ENCODE data around the gene ERCC1.

Gene ERCC1

DNA sequence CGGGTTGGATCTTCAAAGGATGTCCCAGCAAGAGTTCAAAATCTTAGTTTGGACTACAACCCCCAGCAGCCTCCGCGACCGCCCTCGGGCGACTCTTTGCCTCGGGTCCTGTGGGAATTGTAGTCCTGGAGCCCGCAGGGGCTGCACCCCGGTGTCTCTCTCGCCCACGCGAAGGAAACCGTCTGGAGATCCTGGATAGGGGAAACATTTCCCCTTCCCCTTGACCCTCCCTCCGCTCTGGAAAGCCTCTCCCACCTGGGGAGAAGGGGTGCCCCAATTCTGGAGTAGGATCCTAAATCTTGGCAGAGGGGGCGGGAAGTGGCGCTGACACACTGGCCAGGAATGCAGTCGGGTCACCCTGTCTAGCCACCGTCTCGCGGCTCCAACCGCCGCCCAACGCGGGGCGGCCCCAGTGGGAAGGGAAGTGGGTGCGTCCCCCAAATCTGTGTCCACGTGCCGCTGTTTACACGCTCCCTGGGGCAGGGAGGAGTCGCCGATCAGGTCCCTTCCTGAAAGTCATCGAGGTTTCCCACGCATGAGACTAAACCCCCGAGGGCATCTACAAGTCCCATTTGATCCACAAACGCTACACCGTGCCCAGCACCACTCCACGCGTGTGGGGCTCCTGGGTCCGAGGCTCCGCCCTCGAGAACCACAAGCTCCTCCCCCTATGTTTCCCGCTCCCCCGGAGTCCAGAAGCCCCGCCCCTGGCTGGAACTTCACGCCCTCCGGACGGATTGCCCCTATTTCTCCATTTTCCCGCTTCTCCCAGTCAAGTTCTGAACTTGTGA, 18.1 kb downstream of the ERCC1 start:
- peak; percentile 77 for DNase-seq (ENCODE audit: low spot score)

DNA sequence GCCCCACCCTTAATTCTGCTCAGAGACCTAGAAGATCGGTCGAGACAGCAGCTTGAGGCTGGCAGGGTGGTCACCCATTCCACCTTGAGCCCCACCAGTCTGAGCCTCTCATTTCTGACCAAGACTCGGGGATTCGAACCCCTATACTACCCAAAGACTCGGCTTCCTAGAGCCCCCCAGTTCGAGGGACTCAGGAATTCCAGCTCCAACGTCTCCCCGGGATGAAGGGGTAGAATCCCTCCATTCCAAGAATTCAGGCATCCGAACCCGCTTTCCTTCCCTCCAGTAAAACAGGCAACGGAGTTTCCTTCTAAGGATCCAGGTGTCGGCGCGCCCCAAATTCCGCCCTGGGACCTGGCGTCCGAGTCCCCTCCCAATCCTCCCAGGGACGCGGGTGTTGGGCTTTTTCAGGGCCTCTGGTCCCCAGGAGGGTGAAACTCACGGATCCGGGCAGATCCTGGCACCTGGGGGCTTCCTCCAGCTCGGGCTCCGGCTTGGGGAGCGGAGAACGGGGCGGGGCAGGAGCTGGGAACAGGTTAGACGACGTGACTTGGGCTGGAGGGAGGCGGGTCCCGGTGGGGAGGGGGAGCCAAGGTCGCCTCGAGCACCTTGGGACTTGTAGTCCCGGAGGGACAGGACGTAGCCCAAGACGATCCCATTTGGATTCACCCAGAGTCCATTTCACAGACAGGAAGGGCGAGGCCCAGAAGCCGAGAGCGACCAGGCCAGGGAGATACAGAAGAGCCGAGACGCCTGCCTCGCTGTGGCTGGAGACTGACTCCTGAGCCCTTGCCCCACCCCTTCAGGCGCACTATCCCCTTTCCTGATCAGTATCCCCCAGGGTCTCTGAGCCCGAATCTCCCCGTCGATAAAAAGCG, 18.9 kb downstream of the ERCC1 start, which contains the start of gene PPP1R13L:
Gene PPP1R13L (minus strand): TSS at position 513 of the 878 bp plus-strand sequence. CDS start 6,751 bp downstream, outside the sequence.
- no peak for DNase-seq (ENCODE audit: low spot score)

- DNase-seq (ENCODE audit: low spot score), result peak; percentile 70
These were observed 19.7 kb downstream of the ERCC1 start for GRCh38 chr19:45403781-45404556.

DNA sequence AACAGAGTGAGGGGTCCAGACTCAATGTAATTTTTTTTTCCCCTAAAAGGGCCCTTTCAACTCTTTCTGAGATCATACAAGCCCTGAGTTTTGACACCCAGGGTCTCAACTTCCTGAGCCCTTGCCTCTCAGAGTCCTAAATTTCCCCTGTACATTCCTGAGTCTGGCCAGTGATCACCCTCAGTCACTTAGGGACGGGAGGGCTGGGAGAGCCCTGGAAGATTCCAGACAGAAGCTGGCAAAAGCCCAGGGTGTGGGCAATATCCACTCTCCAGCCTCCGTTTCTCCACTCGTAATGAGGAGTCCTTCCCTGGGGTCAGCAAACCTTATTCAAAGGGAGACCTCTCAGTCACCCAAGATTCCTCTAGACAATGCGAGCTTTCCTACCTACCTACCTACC, 20.4 kb downstream of the ERCC1 start:
- DNase-seq (ENCODE audit: low spot score), result no peak

- peak; percentile 23 for DNase-seq (ENCODE audit: low spot score)
These were observed 21.2 kb downstream of the ERCC1 start for GRCh38 chr19:45402298-45403061.

DNA sequence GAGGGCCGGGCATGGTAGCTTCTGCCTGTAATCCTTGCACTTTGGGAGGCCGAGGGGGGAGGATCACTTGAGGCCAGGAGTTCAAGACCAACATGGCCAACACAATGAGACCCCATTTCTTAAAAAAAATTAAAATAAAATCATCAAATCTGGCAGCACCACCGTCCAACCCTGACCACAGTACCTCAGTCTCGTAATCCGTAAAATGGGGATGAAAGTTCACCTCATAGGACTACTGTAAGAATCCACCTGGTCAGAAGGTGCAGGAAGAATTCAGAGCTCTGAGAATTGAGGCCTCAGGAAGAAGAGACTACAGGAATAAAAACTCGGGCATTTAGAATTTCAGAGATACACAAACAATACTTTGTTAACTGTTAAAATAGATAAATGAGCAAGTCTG, 21.9 kb downstream of the ERCC1 start:
- no peak for DNase-seq (ENCODE audit: low spot score)

DNA sequence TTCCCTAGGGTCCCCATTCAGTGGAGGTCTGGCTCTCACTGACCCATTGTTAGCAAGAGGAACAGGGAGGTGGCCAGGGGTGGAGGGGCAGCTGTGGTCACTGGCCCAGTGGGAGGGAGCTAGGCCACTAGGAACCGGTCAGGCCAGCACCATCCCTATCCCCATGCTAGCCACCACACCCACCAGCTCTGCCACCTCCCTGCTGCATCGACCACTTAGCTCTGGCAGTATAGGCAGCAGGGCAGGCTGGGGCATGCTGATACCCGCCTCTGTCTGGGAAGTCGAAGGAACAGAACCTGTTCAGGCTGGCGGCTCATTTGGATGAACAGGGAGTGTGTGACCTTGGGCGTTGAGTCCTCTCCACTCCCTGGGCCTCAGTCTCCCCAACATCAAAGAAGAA, 23.5 kb downstream of the ERCC1 start:
- no peak for DNase-seq (ENCODE audit: low spot score)

GRCh38 chr19:45395821-45396617, 27.7 kb downstream of the ERCC1 start:
- DNase-seq (ENCODE audit: low spot score), result no peak

- DNase-seq (ENCODE audit: low spot score), result no peak
These were observed 31.6 kb downstream of the ERCC1 start for GRCh38 chr19:45391871-45392665.

DNA sequence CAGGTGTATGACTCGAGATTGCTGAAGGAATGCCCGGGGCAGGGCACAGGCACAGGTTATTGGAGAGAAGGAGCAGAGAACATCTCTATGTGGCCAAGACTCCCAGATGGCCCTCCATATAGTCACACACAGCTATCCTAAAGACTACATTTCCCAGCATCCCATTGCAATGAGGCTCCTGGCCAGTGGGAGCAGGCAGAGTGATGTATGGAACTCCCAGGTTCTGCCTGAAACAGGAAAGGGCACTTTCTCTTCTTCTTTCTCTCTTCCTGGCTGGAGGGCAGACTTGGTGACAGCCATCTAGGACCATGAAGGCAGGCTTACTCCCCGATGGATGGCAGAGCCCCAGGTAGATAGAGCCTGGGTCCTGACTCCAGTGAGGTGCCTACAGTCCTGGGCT, 32.4 kb downstream of the ERCC1 start:
- DNase-seq (ENCODE audit: low spot score), result no peak

GRCh38 chr19:45385392-45386221, 38.1 kb downstream of the ERCC1 start:
- DNase-seq (ENCODE audit: low spot score), result no peak

DNA sequence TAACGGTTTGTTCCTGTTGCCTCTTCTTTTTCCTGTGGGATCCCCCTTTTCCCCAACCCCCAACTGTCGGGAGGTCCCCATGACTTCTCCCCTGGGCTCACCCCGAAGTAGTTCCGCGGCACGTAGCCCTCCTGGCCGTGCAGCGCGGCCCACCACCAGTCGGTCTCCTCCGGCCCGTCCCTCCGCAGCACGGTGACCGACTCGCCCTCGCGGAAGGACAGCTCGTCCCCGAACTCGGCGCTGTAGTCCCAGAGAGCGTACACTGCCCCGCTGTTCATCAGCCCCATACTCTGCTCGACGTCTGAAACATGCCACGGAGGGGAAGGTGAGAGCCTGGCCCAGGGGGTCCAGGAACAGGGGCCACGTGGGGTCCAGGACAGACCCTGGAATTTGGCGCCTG, 41.3 kb downstream of the ERCC1 start:
- no peak for DNase-seq (ENCODE audit: low spot score)

DNA sequence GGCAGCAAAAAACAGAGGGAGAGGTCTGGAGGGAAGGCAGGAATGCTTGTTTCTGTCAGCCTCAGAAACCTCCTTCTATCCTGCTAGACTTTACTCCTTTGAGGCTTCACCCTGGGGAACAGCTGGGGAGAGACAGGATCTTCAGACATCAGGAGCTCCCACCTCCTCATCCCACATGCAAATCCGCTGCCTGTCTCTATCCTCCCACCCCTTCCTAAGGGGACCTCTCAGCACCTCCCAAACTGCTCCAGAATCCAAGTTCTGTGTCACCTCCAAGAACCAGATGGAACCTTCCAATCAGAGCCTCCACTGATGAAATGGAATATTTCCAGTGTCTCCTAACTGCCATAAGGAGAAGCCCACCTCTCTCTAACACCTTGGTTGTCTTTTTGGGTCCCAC, 43.6 kb downstream of the ERCC1 start:
- no peak for DNase-seq (ENCODE audit: low spot score)

DNA sequence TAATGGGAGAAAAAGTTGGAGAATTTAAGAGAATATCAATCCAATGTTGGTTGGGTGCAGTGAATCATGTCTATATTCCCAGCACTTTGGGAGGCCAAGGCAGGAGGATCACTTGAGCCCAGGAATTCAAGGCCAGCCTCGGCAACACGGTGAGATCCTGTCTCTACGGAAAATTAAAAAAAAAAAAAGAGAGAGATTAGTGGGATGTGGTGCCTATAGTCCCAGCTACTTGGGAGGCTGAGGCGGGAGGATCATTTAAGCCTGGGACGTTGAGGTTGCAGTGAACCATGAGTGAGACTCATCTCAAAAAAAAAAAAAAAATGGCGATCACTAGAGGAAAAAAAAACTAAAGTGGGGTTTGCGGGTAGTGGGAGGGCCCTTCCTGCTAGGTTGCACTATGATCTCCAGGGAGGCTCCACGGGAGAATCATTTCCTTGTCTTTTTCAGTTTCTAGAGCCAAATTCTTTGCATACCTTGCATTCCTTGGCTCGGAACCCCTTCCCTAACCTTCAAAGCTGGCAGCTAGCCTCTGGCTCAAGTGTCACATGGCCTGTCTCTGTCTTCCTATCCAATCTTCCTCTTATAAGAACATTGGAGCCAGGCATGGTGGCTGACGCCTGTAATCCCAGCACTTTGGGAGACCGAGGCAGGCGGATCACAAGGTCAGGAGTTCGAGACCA, 47.5 kb downstream of the ERCC1 start:
- DNase-seq (ENCODE audit: low spot score), result no peak

DNA sequence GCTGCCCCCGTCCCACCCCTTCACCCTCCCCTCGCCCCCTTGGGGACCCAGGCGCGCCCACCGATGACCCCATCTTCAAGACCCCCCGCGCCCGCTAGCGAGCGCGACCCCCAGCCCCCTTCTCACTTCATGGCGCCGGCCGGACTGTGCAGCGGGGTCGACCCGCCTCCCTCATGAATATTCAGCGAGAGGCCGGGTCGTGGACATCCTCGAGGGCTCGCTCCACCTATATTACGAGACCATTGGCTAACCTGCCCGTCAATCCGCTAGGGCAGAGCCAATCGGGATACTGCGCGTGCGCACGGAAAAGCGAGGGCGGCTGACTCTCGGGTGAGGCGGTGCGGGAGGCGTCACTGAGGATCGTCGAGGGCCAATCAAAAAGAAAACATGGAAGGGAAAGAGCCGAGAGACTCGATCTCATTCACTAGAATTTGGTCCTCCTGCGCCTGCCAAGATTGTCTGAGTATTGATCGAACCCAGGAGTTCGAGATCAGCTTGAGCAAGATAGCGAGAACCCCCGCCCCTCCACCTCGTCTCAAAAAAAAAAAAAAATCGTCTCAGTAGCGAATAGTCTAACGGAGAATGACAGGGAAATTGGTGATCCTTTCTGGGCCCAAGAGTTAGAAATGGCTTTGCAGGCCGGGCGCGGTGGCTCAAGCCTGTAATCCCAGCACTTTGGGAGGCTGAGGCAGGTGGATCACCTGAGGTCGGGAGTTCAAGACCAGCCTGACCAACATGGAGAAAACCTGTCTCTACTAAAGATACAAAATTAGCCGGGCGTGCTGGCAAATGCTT, 53.1 kb downstream of the ERCC1 start, which contains the start of gene ERCC2:
Gene ERCC2 (minus strand): TSS at position 164 of the 795 bp plus-strand sequence. CDS start 33 bp downstream, at position 131.
- DNase-seq (ENCODE audit: low spot score), result peak; percentile 99

DNA sequence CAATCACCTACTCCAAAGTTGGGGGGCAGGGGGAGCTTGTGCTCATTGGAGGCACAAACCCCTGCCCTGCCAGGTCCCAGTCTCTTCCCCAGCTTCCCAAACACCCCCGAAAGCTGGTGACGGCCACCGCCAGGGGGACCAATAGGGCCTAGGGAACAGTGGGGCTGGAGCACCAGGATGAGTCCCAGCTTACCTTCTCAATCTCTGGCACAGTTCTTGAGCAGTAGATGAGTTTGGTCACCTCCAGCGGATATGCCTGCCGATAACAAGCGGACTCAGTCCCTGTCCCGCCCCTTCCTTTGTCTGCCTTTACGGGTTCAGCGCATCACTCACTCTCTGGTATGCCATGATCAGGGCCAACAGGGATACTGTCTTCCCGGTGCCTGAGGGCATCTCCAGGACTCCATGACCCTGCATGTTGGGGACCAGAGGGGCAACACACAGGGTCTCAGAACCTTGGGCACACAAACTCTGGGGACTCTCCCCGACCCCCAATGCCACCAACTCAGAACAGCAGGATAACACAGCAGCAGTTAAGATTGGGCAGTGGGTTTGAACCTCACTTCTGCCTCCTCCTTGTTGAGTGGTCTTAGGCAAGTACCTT, 54.9 kb downstream of the ERCC1 start:
- no peak for DNase-seq (ENCODE audit: low spot score)

DNA sequence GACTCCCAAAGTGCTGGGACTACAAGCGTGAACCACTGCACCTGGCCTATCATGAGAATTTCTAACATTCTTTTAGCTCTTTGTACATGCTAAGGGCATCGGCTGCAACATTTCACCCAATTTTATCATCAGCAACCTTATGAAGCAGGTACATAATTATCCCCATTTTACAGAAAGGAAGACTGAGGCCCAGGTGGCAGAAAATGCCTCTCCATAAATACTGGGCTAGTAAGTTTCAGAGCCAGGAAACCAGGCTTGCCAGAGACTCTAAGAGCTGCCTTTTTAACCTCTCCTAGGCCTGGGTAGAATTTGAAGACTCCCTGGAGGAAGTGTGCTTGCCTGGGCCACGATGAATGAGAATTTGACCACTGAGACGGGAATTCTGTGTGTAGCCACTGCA, 55.6 kb downstream of the ERCC1 start:
- DNase-seq (ENCODE audit: low spot score), result no peak
